ENCODE results near the gene OSBPL1A. TPM values are rescaled to one million over a fixed set of nuclear protein-coding genes. Genes with fewer than 3 reads are reported as not detected.

The OSBPL1A gene
- polyA plus RNA-seq, 1 of the 3 experiments (the other 2 are of a cell fraction): 21.3 TPM

GRCh38 chr18:24404591-24404990 lies 7.0 kb upstream of the OSBPL1A start (continued):
- TF ChIP-seq, protein P1, sequence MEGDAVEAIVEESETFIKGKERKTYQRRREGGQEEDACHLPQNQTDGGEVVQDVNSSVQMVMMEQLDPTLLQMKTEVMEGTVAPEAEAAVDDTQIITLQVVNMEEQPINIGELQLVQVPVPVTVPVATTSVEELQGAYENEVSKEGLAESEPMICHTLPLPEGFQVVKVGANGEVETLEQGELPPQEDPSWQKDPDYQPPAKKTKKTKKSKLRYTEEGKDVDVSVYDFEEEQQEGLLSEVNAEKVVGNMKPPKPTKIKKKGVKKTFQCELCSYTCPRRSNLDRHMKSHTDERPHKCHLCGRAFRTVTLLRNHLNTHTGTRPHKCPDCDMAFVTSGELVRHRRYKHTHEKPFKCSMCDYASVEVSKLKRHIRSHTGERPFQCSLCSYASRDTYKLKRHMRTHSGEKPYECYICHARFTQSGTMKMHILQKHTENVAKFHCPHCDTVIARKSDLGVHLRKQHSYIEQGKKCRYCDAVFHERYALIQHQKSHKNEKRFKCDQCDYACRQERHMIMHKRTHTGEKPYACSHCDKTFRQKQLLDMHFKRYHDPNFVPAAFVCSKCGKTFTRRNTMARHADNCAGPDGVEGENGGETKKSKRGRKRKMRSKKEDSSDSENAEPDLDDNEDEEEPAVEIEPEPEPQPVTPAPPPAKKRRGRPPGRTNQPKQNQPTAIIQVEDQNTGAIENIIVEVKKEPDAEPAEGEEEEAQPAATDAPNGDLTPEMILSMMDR (IDR thresholded peaks at IDR 0.05): no peak
- no peak for TF ChIP-seq NRF1 (IDR thresholded peaks at IDR 0.05; ENCODE audit: low read depth, low read length)
- no peak for TF ChIP-seq POLR2AphosphoS5 (IDR thresholded peaks at IDR 0.05; ENCODE audit: low read depth, low read length)
- TF ChIP-seq SMC3 (IDR thresholded peaks at IDR 0.05; ENCODE audit: low read depth, low read length): no peak
- TF ChIP-seq JUND (IDR thresholded peaks at IDR 0.05): no peak
- TF ChIP-seq RAD21 (IDR thresholded peaks at IDR 0.05; ENCODE audit: low read length): no peak
- no peak for TF ChIP-seq FOXJ3 (CRISPR knock-in tag; IDR thresholded peaks at IDR 0.05)
- no peak for TF ChIP-seq FOSL2 (IDR thresholded peaks at IDR 0.05; ENCODE audit: borderline replicate concordance, low read depth)
- TF ChIP-seq TCF12 (IDR thresholded peaks at IDR 0.05): no peak

DNA sequence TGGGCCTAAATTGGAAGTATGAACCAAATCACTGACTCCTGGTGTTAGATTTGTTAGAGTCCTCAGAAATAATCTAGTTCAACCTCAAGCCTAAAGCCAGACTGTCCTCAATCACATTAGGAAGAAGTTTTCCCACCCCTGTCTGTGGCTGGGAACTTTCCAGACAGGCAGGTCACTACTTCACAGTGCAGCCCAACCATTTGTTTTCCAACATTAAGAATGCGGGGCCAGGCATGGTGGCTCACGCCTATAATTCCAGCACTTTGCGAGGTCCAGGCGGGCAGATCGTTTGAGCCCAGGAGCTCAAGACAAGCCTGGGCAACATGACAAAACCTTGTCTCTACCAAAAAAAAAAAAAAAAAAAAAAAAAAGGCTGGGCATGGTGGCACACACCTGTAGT lies 5.5 kb upstream of the OSBPL1A start:
- Histone ChIP-seq H3K9ac (no peak overlapping the region), H3K9me3 (no peaks in the 10 kb centered on the region), H3K4me2 (no peak overlapping the region), H3K27ac (ENCODE audit: low read depth in 2 of 2, low read length in 1 of 2) (no peak overlapping the region), H4K20me1 (ENCODE audit: insufficient read depth) (no peaks in the 10 kb centered on the region), H3K79me2 (ENCODE audit: insufficient read depth) (no peaks in the 10 kb centered on the region), H3K4me3 (ENCODE audit: low read depth in 2 of 2, low read length in 1 of 2) (no peak overlapping the region), H3K27me3 (ENCODE audit: insufficient read depth) (no peaks in the 10 kb centered on the region; the same call in 1 of the 2 replicates), H3K4me1 (ENCODE audit: control insufficient read depth in 1 of 2, insufficient read depth in 2 of 2, low read depth in 1 of 2, low read length in 1 of 2) (peaks cover 0 to 5% of the 10 kb centered on the region in 2 experiments; a peak in 2 of 4 replicates), H3K36me3 (replicated peaks in 1 of 2; ENCODE audit: control insufficient read depth in 1 of 2, insufficient read depth in 2 of 2, low read length in 1 of 2) (no peaks in the 10 kb centered on the region), H3K9me2 (no peaks in the 10 kb centered on the region), H2AFZ (ENCODE audit: low read depth) (no peak overlapping the region), H3F3A (replicated peaks; ENCODE audit: insufficient read depth) (peaks cover 7% of the 10 kb centered on the region)
- DNase-seq: no peak
- 92% methylated on average over 5 of the region's 5 CpGs for WGBS (ENCODE audit: low lambda C conversion rate)
- POLR2A ChIA-PET: no interaction called here
- CTCF ChIA-PET: interaction anchor here (0.6 to 2.1 kb wide), 2 partner anchors 20 to 44 kb away, joined by 3 to 6 read pairs; no protein-coding TSS in a partner anchor
- TF ChIP-seq MEF2A (IDR thresholded peaks at IDR 0.05; ENCODE audit: borderline replicate concordance, low read depth) (no peak), YY1 (IDR thresholded peaks at IDR 0.05; ENCODE audit: low read depth) (no peak), MXI1 (IDR thresholded peaks at IDR 0.05; ENCODE audit: low read depth, low read length) (no peak), FOXM1 (IDR thresholded peaks at IDR 0.05; ENCODE audit: low read depth) (no peak), EZH2phosphoT487 (IDR thresholded peaks at IDR 0.05; ENCODE audit: borderline replicate concordance, low read depth) (no peak), JUND (IDR thresholded peaks at IDR 0.05) (no peak), EP300 (IDR thresholded peaks at IDR 0.05; ENCODE audit: borderline replicate concordance in 1 of 2, low read depth in 1 of 2, low read length in 1 of 2) (no peak), PBX3 (IDR thresholded peaks at IDR 0.05) (no peak), FOSL2 (IDR thresholded peaks at IDR 0.05; ENCODE audit: borderline replicate concordance, low read depth) (no peak), REST (IDR thresholded peaks at IDR 0.05; ENCODE audit: low read depth, low read length) (no peak), RCOR1 (IDR thresholded peaks at IDR 0.05; ENCODE audit: low read length) (no peak), RAD21 (IDR thresholded peaks at IDR 0.05; ENCODE audit: low read length) (no peak), NFIC (IDR thresholded peaks at IDR 0.05; ENCODE audit: borderline replicate concordance) (no peak), SIN3A (IDR thresholded peaks at IDR 0.05; ENCODE audit: borderline replicate concordance, low read depth, low read length) (no peak)
- TF ChIP-seq, protein P2, sequence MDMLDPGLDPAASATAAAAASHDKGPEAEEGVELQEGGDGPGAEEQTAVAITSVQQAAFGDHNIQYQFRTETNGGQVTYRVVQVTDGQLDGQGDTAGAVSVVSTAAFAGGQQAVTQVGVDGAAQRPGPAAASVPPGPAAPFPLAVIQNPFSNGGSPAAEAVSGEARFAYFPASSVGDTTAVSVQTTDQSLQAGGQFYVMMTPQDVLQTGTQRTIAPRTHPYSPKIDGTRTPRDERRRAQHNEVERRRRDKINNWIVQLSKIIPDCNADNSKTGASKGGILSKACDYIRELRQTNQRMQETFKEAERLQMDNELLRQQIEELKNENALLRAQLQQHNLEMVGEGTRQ (IDR thresholded peaks at IDR 0.05; ENCODE audit: borderline replicate concordance, low read depth, low read length): no peak
- TF ChIP-seq, protein P1 (IDR thresholded peaks at IDR 0.05): no peak
- TF ChIP-seq, protein P3, sequence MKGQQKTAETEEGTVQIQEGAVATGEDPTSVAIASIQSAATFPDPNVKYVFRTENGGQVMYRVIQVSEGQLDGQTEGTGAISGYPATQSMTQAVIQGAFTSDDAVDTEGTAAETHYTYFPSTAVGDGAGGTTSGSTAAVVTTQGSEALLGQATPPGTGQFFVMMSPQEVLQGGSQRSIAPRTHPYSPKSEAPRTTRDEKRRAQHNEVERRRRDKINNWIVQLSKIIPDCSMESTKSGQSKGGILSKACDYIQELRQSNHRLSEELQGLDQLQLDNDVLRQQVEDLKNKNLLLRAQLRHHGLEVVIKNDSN (IDR thresholded peaks at IDR 0.05; ENCODE audit: borderline replicate concordance, low read depth): no peak

All from SK-N-SH (cell line).